ENCODE results near the gene INO80B. TPM values are rescaled to one million over a fixed set of nuclear protein-coding genes. Genes with fewer than 3 reads are reported as not detected.

Gene INO80B
- total RNA-seq, 2 experiments from 2014 or later, result 29.2 to 44.5 TPM

GRCh38 chr2:74430502-74430901 is 24.4 kb upstream of the INO80B start:
- Histone ChIP-seq H4K20me1 (ENCODE audit: insufficient read depth, low read length) (no peaks in the 10 kb centered on the region), H3K79me2 (ENCODE audit: insufficient read depth, low read depth, low read length) (no peaks in the 10 kb centered on the region), H3K9me3 (ENCODE audit: low read length) (no peaks in the 10 kb centered on the region), H3K4me1 (ENCODE audit: insufficient read depth, low read length, poor library complexity, severe bottlenecking) (no peaks in the 10 kb centered on the region), H2AFZ (ENCODE audit: low read length) (no peak overlapping the region), H3K36me3 (ENCODE audit: insufficient read depth, low read length) (no peaks in the 10 kb centered on the region), H3K27ac (ENCODE audit: low read depth, low read length, poor library complexity, severe bottlenecking) (no peak overlapping the region), H3K4me3 (ENCODE audit: low read depth, low read length, poor library complexity, severe bottlenecking) (no peak overlapping the region), H3K4me2 (ENCODE audit: low read length) (no peak overlapping the region), H3K9me2 (ENCODE audit: insufficient read depth, low read length) (no peaks in the 10 kb centered on the region)
- intact Hi-C loops (cut with micrococcal nuclease; ENCODE audit: unreplicated experiment), result no loop called here
- ChIA-PET POLR2A (no interaction called here), CTCF (ENCODE audit: unreplicated experiment) (no interaction called here)
- TF ChIP-seq EZH2phosphoT487 (IDR thresholded peaks at IDR 0.05; ENCODE audit: borderline replicate concordance, low read depth, low read length) (no peak), CTCF (conservative IDR thresholded peaks at IDR 0.05; ENCODE audit: low read length) (no peak)
- no TSS peak for BruUV-seq (replicated peaks)
- no peak for DNase-seq (ENCODE audit: low spot score)

DNA sequence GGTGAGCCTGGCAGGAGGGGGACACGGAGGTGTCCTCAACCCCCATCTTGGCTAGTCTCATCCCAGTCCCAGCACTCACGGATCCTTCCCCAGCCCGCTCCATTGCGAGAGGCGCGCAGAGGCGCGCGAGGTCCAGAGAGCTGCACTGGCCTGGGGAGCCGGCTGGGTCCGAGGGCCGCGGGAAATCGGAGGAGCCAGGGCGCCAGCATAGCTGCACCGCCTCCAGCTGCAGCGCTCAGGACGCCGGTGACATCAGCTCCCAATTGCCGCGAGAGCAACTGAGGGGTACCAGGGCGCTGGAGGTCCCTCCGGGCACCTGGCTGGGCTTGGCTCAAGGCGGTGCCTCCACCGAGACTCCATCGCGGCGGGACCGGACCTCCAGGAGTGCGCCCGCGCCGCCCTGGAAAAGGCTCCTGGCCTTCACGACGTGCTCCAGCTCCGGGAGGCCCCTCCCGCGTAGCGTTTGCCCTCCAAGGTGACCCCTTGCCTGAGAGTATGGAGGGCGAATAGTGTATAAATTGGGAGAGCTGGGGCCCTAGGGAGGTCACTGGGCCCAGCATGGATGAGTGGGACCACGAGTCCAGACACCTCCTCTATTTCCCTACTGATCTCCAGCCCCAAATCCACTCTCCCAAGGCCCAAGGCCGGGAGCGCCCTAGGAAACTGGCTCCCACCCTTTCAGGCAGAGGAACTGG is 18.6 kb upstream of the INO80B start:
- ChIA-PET POLR2A (no interaction called here), CTCF (ENCODE audit: unreplicated experiment) (no interaction called here)
- Histone ChIP-seq H3K27ac (ENCODE audit: low read depth, low read length, poor library complexity, severe bottlenecking) (no peak overlapping the region), H3K4me1 (ENCODE audit: insufficient read depth, low read length, poor library complexity, severe bottlenecking) (peaks cover 25% of the 10 kb centered on the region), H4K20me1 (ENCODE audit: insufficient read depth, low read length) (no peaks in the 10 kb centered on the region), H2AFZ (ENCODE audit: low read length) (no peak overlapping the region; the same call in 1 of the 2 replicates), H3K9me2 (ENCODE audit: insufficient read depth, low read length) (no peaks in the 10 kb centered on the region), H3K36me3 (ENCODE audit: insufficient read depth, low read length) (no peaks in the 10 kb centered on the region), H3K4me2 (ENCODE audit: low read length) (no peak overlapping the region), H3K4me3 (ENCODE audit: low read depth, low read length, poor library complexity, severe bottlenecking) (no peak overlapping the region), H3K79me2 (ENCODE audit: insufficient read depth, low read depth, low read length) (no peaks in the 10 kb centered on the region), H3K9me3 (ENCODE audit: low read length) (no peaks in the 10 kb centered on the region)
- intact Hi-C loops (cut with micrococcal nuclease; ENCODE audit: unreplicated experiment), result no loop called here
- no TSS peak for BruUV-seq (replicated peaks)
- TF ChIP-seq EZH2phosphoT487 (IDR thresholded peaks at IDR 0.05; ENCODE audit: borderline replicate concordance, low read depth, low read length) (no peak), CTCF (conservative IDR thresholded peaks at IDR 0.05; ENCODE audit: low read length) (no peak)
- no peak for DNase-seq (ENCODE audit: low spot score)

DNA sequence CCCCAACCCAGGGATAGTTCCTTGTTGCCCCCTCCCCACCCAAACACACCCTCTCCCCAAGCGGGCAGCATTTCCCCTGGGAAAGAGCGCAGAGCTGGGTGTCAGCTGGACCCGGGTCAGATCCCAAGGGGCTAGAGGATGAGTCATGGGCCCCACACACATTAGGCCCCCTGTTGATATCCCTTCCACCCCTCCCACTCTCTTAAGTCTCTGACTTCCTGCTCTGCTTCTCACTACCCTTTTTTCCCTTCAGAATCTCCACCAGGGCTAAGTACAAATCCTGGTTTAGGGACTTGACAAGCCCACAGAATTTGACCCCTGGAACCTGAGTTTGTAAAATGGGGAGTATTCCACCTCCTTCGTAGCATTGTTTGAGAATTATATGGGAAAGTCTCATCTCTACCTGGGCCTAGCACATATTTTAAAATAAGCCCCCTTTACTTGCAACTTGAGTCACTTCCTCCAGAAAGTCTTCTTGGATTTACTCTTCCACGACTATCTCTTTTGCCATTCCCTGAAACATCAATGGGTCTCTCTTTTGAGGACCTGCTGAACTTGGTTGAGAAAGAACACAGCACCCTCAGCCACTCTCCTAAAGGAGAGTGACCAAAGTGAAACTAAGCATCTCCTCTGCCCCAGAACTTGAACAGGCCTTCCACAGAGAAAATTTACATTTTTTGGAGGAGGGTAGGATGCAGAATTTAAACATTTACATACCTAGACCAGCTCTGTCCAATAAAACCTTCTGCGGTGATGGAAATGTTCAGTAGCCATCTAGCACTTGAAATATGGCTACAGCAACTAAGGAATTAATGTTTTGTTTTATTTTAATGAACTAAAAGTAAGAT is 17.8 kb upstream of the INO80B start:
- BruUV-seq (replicated peaks), result no TSS peak
- ChIA-PET CTCF (ENCODE audit: unreplicated experiment) (no interaction called here), POLR2A (no interaction called here)
- H3K36me3 ChIP-seq (ENCODE audit: insufficient read depth, low read length), result no peaks in the 10 kb centered on the region
- peak; percentile 37 for DNase-seq (ENCODE audit: low spot score)
- no peaks in the 10 kb centered on the region for H3K9me3 ChIP-seq (ENCODE audit: low read length)
- no peak overlapping the region for H3K4me3 ChIP-seq (ENCODE audit: low read depth, low read length, poor library complexity, severe bottlenecking)
- TF ChIP-seq CTCF (conservative IDR thresholded peaks at IDR 0.05; ENCODE audit: low read length) (no peak), EZH2phosphoT487 (IDR thresholded peaks at IDR 0.05; ENCODE audit: borderline replicate concordance, low read depth, low read length) (no peak)
- H3K79me2 ChIP-seq (ENCODE audit: insufficient read depth, low read depth, low read length), result no peaks in the 10 kb centered on the region
- peak overlapping the region; percentile 52 for H2AFZ ChIP-seq (ENCODE audit: low read length)
- no peaks in the 10 kb centered on the region for H4K20me1 ChIP-seq (ENCODE audit: insufficient read depth, low read length)
- peak overlapping the region; percentile 51 for H3K4me2 ChIP-seq (ENCODE audit: low read length)
- H3K27ac ChIP-seq (ENCODE audit: low read depth, low read length, poor library complexity, severe bottlenecking), result no peak overlapping the region
- peaks cover 25% of the 10 kb centered on the region for H3K4me1 ChIP-seq (ENCODE audit: insufficient read depth, low read length, poor library complexity, severe bottlenecking)
- H3K9me2 ChIP-seq (ENCODE audit: insufficient read depth, low read length), result no peaks in the 10 kb centered on the region
- intact Hi-C loops (cut with micrococcal nuclease; ENCODE audit: unreplicated experiment), result no loop called here

All from OCI-LY7 (cell line).